PC-3 (cell line): ENCODE measurements around the gene SLC44A1. TPM values are rescaled to one million over a fixed set of nuclear protein-coding genes. Genes with fewer than 3 reads are reported as not detected.

ENCODE experiments used
- ATAC-seq: fragments of 200-7000 bp; cut with Tn5 transposase; 2 replicates; pipeline ENCODE4 v1.9.1; 2020; ENCODE audit warnings: mild to moderate bottlenecking, moderate library complexity
- BruUV-seq: library from RNA; stranded (reverse); fragments of 400-500 nt; replicated peaks from 2 replicates; lab custom pipeline; 2021; lab: Mats Ljungman, UMichigan
- CTCF ChIA-PET: fragments of 300-600 bp; sonication (Branson Sonifier 250); formaldehyde crosslinking; loops from one replicate; lab custom pipeline; 2022; ENCODE audit warnings: antibody characterized with exemption; lab: Charles Lee
- POLR2A ChIA-PET: fragments of 300-600 bp; sonication (Branson Sonifier 250); formaldehyde crosslinking; loops from one replicate; lab custom pipeline; 2022; ENCODE audit warnings: antibody characterized with exemption; ENCODE audit not compliant: unreplicated experiment; lab: Charles Lee
- DNase-seq: peaks from one replicate; pipeline ENCODE4 v3.0.0-alpha.2; 2015
- H2AFZ ChIP-seq: fragments of 300-600 bp; sonication (generic); 2 replicates; pipeline ENCODE4 v1.6.0; 2016; ENCODE audit warnings: antibody characterized with exemption, low read length
- H3F3A ChIP-seq: fragments of 300-600 bp; sonication (generic); one replicate; pipeline ENCODE4 v1.6.0; 2017; ENCODE audit warnings: antibody characterized with exemption, low read length, control low read depth, mild to moderate bottlenecking; ENCODE audit not compliant: unreplicated experiment
- H3K27ac ChIP-seq: fragments of 300-600 bp; sonication (generic); 2 replicates; pipeline ENCODE4 v1.5.1; 2016; ENCODE audit warnings: mild to moderate bottlenecking, low read length
- H3K27me3 ChIP-seq: fragments of 300-600 bp; sonication (generic); 2 replicates; pipeline ENCODE4 v1.6.1; 2016; ENCODE audit warnings: low read length, mixed read lengths
- H3K36me3 ChIP-seq: fragments of 300-600 bp; sonication (generic); 2 replicates; pipeline ENCODE4 v1.6.1; 2016; ENCODE audit warnings: low read depth, mixed run types, low read length, mixed read lengths
- H3K4me1 ChIP-seq: fragments of 300-600 bp; sonication (generic); 2 replicates; pipeline ENCODE4 v1.5.1; 2016; ENCODE audit warnings: low read length; ENCODE audit not compliant: insufficient read depth
- H3K4me2 ChIP-seq: fragments of 300-600 bp; sonication (generic); 2 replicates; pipeline ENCODE4 v1.6.0; 2016; ENCODE audit warnings: low read length
- H3K4me3 ChIP-seq: fragments of 300-600 bp; sonication (generic); 2 replicates; pipeline ENCODE4 v1.5.1; 2016; ENCODE audit warnings: mild to moderate bottlenecking, low read length, mixed read lengths
- H3K79me2 ChIP-seq: fragments of 300-600 bp; sonication (generic); 2 replicates; pipeline ENCODE4 v1.6.1; 2017; ENCODE audit warnings: low read length, mixed read lengths
- H3K9ac ChIP-seq: fragments of 300-600 bp; sonication (generic); 2 replicates; pipeline ENCODE4 v1.6.0; 2016; ENCODE audit warnings: mild to moderate bottlenecking, low read length
- H3K9me2 ChIP-seq: fragments of 300-600 bp; sonication (generic); replicated peaks from 2 replicates; pipeline ENCODE4 v1.6.1; 2016; ENCODE audit warnings: mixed run types, low read length, mixed read lengths
- H3K9me3 ChIP-seq: fragments of 300-600 bp; sonication (generic); 2 replicates; pipeline ENCODE4 v1.6.1; 2016; ENCODE audit warnings: low read length, mixed read lengths
- H4K20me1 ChIP-seq: fragments of 300-600 bp; sonication (generic); 2 replicates; pipeline ENCODE4 v1.6.1; 2016; ENCODE audit warnings: low read length, mixed read lengths
- CTCF ChIP-seq: fragments of 300-600 bp; sonication (generic); conservative IDR thresholded peaks from 2 replicates; pipeline ENCODE4 v1.5.1; 2017; ENCODE audit warnings: antibody characterized with exemption, low read depth, mild to moderate bottlenecking, low read length
- EZH2 ChIP-seq: fragments of 300-600 bp; sonication (generic); IDR thresholded peaks from one replicate; pipeline ENCODE4 v1.6.1; 2017; ENCODE audit warnings: antibody characterized with exemption, mild to moderate bottlenecking, low read length; ENCODE audit not compliant: unreplicated experiment
- EZH2phosphoT487 ChIP-seq: fragments of 300-600 bp; sonication (generic); IDR thresholded peaks from 2 replicates; pipeline ENCODE4 v1.6.1; 2018; ENCODE audit warnings: mild to moderate bottlenecking, antibody characterized with exemption, low read length, borderline replicate concordance
- intact Hi-C: fragments of 100-400 bp; cut with micrococcal nuclease; formaldehyde crosslinking; loops from 2 replicates; pipeline ENCODE4 v1.9.0; 2023
- total RNA-seq: library from RNA; depleted of rRNA; stranded (reverse); fragments of >200 nt; gene quantifications from 2 replicates; pipeline ENCODE4 v1.2.3, GENCODE V29; 2014

Gene SLC44A1
- total RNA-seq, 1 experiment from 2014 or later: 16.1 TPM

GRCh38 chr9:105269593-105269992 lies 25.1 kb downstream of the SLC44A1 start:
- Histone ChIP-seq H3K4me3 (no peak overlapping the region), H2AFZ (no peak overlapping the region), H3K4me1 (peaks cover 9% of the 10 kb centered on the region), H3K9me2 (no peaks in the 10 kb centered on the region), H3K79me2 (peaks cover 15% of the 10 kb centered on the region), H4K20me1 (no peaks in the 10 kb centered on the region), H3K27me3 (no peaks in the 10 kb centered on the region), H3K36me3 (no peaks in the 10 kb centered on the region; the same call in 1 of the 2 replicates), H3K4me2 (no peak overlapping the region), H3K27ac (no peak overlapping the region), H3K9ac (no peak overlapping the region), H3F3A (no peaks in the 10 kb centered on the region), H3K9me3 (no peaks in the 10 kb centered on the region)
- BruUV-seq: no TSS peak
- ChIA-PET POLR2A (no interaction called here), CTCF (no interaction called here)
- TF ChIP-seq CTCF: no peak
- TF ChIP-seq EZH2phosphoT487: no peak
- no peak for TF ChIP-seq EZH2
- ATAC-seq: no peak
- DNase-seq: no peak
- intact Hi-C loops: no loop called here

- H3K36me3 ChIP-seq: no peaks in the 10 kb centered on the region
- no peak overlapping the region for H3K4me3 ChIP-seq
- no peaks in the 10 kb centered on the region for H3K27me3 ChIP-seq
- H3K4me1 ChIP-seq: peaks cover 6% of the 10 kb centered on the region; the same call in 1 of the 2 replicates
- no peak overlapping the region for H3K4me2 ChIP-seq
- no peaks in the 10 kb centered on the region for H3K9me2 ChIP-seq
- no peak for TF ChIP-seq EZH2
- no peak for TF ChIP-seq CTCF
- no peaks in the 10 kb centered on the region for H3F3A ChIP-seq
- BruUV-seq: no TSS peak
- no peaks in the 10 kb centered on the region for H3K9me3 ChIP-seq
- POLR2A ChIA-PET: no interaction called here
- CTCF ChIA-PET: no interaction called here
- intact Hi-C loops: no loop called here
- no peak overlapping the region for H3K9ac ChIP-seq
- ATAC-seq: no peak
- no peak overlapping the region for H2AFZ ChIP-seq
- peaks cover 10% of the 10 kb centered on the region; the same call in 1 of the 2 replicates for H3K79me2 ChIP-seq
- no peaks in the 10 kb centered on the region for H4K20me1 ChIP-seq
- DNase-seq: no peak
- no peak overlapping the region for H3K27ac ChIP-seq
These were observed 26.3 kb downstream of the SLC44A1 start for GRCh38 chr9:105270711-105271110.

- TF ChIP-seq EZH2 (no peak), CTCF (no peak), EZH2phosphoT487 (no peak)
- no peak for DNase-seq
- Histone ChIP-seq H3K27me3 (no peaks in the 10 kb centered on the region), H3K79me2 (0 out of 2 replicates have a peak, but pooled peaks cover 8% of the 10 kb centered on the region), H3K9ac (no peak overlapping the region), H3K4me2 (no peak overlapping the region), H3K4me1 (peaks cover 6% of the 10 kb centered on the region; the same call in 1 of the 2 replicates), H2AFZ (no peak overlapping the region), H3K36me3 (no peaks in the 10 kb centered on the region), H3K4me3 (no peak overlapping the region), H3K27ac (no peak overlapping the region), H4K20me1 (no peaks in the 10 kb centered on the region), H3F3A (no peaks in the 10 kb centered on the region), H3K9me2 (no peaks in the 10 kb centered on the region), H3K9me3 (no peaks in the 10 kb centered on the region)
- intact Hi-C loops: no loop called here
- ATAC-seq: no peak
- no TSS peak for BruUV-seq
- CTCF ChIA-PET: no interaction called here
- POLR2A ChIA-PET: no interaction called here
These were observed 29.3 kb downstream of the SLC44A1 start for GRCh38 chr9:105273731-105274130.
